PC-9 (cell line): ENCODE measurements around the gene GABRB1.

ENCODE experiments used
- CTCF ChIP-seq: fragments of 200-600 bp; sonication (generic); conservative IDR thresholded peaks from 2 replicates; pipeline ENCODE4 v1.6.1; 2017; ENCODE audit warnings: mixed run types, antibody characterized with exemption, mild to moderate bottlenecking, moderate library complexity
- EZH2 ChIP-seq: fragments of 200-600 bp; sonication (generic); IDR thresholded peaks from 2 replicates; pipeline ENCODE4 v1.8.0; 2017; ENCODE audit warnings: antibody characterized with exemption, low read depth

GRCh38 chr4:47349326-47349725, 318.0 kb downstream of the GABRB1 start:
- TF ChIP-seq CTCF, result no peak
- TF ChIP-seq EZH2, result no peak
